HG03565 (cell line): Measurements from ENCODE around the gene TRAM2.
A peak's percentile ranks its signal among the peaks of the same experiment; 100 is the strongest.

ENCODE experiments used
- ATAC-seq: cut with Tn5 transposase; IDR thresholded peaks from one replicate; pipeline ENCODE4 v1.9.1; 2021; ENCODE audit warnings: mild to moderate bottlenecking, moderate library complexity; ENCODE audit not compliant: unreplicated experiment

TRAM2 gene

GRCh38 chr6:52595000-52595795 is 18.3 kb upstream of the TRAM2 start:
- peak; percentile 72 for ATAC-seq

DNA sequence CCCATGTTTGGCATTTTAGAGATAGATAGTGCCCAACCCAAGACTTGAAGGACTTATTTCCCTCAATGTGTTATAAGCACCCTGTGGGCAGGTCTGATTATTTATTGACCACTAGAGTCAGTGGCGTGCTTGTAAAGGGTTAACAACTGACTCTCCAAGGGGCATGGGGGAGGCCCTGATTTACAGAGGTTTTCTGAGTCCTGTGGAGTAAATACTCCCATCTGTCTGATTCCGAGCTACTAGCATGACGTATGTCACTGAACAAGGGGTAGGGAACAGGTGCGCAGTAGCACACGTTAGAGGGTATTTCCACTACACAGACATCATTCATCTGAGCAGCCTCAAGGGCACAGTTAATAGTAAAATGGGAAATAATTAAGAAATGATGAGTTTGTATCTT is 17.4 kb upstream of the TRAM2 start:
- ATAC-seq = no peak

DNA sequence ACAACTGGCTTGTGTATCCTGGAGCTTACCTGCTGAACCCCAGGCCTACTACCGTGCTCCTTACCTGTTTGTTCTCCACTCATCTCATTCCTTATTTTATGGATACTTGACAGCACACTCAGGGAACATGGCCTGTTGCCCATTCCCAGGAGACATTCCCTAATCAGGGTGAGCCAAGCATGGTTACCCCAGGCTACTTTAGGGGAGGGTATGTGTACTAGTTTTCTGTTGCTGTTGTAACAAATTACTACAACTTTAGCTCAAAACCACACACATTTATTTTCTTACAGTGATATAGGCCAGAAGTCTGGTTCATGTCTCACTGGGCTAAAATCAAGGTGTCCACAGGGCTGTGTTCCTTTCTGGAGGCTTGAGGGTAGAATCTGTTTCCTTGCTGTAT is 15.0 kb upstream of the TRAM2 start:
- no peak for ATAC-seq

- no peak for ATAC-seq
Measured at GRCh38 chr6:52590152-52590891, 13.5 kb upstream of the TRAM2 start.

GRCh38 chr6:52588710-52589091 is 11.8 kb upstream of the TRAM2 start:
- no peak for ATAC-seq

DNA sequence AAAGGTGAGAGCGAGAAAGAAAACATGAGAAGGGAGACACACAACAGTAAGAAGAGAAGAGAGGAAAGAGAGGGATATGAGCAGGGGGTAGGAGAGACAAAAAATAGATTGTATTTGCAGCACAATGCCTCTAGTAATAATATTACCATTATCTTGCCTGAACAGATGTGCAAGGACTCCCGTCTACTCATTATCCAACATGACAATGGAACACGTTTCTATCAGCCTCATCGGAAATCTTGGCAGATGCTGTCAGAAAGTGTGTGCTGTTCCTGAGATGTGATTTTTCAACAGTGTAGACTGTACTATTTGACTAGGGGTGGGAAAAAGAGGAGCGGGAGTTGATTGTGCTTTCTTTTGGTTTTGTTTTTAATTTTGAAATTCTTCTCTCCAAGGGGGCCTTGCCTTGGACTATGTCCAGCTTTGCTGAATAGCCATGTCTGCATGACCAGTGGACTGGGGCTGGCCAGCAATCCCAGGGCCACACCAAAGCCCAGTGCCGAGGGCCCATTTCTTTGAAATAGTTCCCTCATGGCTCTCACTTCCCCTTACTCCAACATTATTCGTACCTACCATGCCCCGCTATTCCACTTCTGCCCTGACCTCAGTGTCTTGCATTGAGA is 11.3 kb upstream of the TRAM2 start:
- no peak for ATAC-seq

DNA sequence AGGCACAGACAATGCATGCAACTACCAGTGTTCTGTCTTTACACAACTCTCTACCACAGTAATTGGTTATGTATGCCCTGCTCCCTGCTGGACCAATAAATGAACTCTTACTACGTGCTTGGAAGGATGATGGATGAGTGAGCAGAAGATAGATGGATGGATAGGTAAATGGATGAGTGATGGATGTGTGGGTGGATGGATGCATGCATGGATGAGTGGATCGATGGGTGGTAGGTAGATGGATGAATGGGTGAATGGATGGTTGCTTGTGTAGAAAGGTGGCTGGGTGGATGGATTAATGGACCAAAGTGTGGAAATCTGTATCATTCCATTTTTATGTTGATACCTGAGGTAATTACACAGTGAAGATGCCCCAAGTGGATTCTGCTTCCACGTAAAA is 10.1 kb upstream of the TRAM2 start:
- no peak for ATAC-seq

GRCh38 chr6:52584203-52584602 is 7.3 kb upstream of the TRAM2 start:
- no peak for ATAC-seq

DNA sequence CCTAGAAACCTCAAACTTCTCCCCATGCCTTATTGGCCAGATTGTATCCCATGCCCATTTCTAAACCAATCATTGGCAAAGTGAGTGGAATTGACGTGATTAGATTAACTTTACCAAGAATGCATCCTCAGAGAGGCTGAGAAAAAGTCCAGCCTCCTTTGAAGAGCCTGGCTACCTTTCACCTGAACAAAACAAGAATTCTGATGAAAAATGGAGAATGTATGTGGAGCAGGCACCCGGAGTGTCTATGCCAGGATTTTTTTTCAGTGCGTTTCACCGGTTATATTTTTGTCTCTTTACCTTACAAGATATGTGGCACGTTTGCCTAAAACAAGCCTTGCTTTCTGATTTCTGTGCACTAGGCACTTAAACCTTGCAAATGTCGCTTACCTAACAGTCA is 6.1 kb upstream of the TRAM2 start:
- ATAC-seq = no peak

DNA sequence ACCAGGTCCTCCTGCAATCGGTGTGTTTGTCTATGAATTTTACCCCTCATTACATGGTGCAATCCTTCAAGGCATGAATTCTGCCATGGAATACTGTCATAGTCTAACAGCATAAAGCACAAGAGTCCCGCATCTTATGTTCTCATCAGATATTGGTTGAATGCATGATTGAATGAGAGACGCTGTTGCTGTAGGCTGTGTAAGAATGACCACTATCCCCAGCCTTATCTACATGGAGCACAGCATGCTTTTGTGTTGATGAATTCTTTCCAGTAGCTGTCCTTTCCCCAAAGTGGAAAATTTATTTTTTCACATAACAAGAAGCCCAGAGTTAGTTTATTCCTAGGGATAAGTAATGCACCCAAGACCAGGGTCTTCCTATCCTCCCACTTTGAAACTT is 5.6 kb upstream of the TRAM2 start:
- no peak for ATAC-seq

GRCh38 chr6:52580905-52581304 is 4.0 kb upstream of the TRAM2 start:
- no peak for ATAC-seq

DNA sequence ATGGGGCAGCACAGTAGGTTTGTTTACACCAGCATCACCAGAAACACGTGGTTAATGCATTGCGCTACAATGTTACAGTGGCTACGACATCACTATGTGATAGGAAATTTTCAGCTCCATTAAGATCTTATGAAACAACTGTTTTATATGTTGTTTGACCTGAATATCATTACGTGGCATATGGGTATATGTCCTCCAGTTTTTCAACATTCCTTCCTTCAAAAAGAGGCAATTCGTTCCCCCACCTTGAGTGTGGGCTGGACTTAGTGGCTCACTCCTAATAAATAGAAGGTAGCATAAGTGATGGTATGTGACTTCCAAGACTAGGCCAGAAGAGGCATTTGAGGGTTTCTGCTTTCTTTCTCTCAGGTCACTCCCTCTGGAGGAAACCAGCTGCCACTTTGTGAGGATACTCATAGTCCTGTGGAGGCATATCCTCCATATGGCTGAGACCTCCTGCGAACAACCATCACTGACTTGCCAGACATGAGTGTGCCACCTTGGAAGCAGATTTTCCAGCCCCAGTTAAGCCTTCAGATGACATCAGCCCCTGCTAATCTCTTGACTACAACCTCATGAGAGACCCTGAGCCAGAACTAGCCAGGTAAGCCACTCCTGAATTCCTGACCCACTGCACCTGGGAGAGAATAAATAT is 2.3 kb upstream of the TRAM2 start:
- no peak for ATAC-seq

- no peak for ATAC-seq
Measured at GRCh38 chr6:52577778-52578463, 1.1 kb upstream of the TRAM2 start.

DNA sequence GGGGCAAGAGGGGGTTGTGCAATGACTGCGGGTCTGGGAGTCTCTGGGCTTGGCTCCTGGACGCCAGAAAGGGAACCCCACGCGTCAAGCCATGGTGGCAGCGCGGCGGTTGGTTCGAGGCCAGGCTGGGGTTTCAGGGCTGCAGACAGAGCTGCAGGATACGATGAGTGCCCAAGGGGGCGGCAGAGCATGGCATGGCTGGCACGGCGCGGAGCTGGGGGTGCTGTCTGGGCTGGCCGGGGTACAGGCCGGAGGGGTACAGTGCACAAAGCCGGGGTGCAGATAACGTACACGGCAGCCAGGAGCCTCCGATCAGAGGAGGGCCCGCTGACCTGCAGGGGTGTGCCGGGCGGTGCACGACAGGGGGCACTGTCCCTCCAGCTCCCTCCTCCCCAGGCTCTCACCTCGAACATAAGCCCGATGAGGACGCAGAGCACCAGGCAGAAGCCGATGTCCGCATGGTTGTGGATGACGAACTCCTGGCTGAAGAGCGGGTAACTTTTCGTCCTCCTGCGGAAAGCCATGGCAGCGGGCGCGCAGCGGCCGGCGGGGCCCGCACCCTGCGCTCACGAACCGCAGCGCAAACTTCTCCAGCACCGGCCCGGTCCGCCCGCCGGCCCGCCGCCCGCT is 353 bp downstream of the TRAM2 start:
- peak; percentile 33 for ATAC-seq

DNA sequence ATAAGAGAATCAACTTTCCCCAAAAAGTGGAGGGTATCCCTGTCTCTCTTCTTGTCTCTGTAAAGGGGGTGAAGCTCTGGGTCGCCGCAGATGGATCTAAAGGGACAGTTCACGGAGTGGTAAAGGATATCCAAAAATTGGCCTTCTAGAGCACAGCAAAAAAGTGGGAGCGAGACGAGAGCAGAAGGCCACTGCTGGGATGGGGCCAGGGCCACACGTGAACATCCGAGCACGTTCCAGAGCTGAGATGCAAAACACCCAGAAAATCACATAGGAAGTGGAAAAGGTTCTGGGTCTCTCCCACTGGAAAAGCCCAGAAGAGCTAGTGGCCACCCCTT is 837 bp downstream of the TRAM2 start:
- no peak for ATAC-seq

- ATAC-seq = no peak
Measured at GRCh38 chr6:52575502-52575892, 1.4 kb downstream of the TRAM2 start.

GRCh38 chr6:52574709-52575501 is 2.0 kb downstream of the TRAM2 start:
- ATAC-seq = peak; percentile 49

DNA sequence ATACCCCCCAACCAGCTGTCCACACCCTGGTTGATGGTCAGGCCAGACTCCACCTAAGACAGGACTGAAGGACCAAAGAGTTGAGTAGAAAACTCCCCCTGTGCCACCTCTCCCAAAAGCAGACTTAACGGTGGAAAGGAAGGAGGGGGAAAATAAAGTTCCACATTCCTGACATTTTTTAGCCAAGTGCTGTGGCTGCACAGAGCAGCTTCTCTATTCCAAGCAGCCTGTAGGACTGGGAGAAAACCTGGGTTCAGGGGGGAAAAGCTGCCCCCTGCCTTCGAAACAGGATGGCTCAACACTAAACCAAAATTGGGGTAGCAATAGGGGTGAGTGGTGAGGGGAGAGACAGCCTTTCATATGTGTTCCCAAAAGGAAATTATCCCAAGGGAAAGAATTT is 3.6 kb downstream of the TRAM2 start:
- ATAC-seq = no peak

DNA sequence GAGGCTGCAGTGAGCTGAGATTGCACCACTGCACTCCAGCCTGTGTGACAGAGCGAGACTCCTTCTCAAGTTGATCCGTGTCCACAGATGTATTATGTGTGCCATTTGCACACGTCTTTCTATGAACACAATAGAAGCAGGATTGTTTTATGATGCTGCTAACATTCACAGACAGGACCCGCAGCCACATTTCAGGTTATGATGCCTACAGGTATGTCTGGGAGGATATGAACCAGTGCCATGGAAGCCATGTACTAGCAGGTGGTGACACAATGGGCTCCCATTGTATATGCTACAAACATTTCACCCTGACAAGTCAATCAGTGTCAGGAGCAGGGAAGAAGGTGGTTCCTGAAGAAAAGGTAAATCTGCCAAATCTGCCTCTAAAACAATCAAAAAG is 4.3 kb downstream of the TRAM2 start:
- ATAC-seq = no peak
